ENCODE data around the gene TIA1. TPM values are rescaled to one million over a fixed set of nuclear protein-coding genes. Genes with fewer than 3 reads are reported as not detected.

TIA1 gene
- total RNA-seq, 6 donors from 2014 or later, result 51.4 to 292 (median 101) TPM

GRCh38 chr2:70203086-70203485 lies 45.3 kb downstream of the TIA1 start:
- H3K9me3 ChIP-seq, result no peaks in the 10 kb centered on the region
- H3K36me3 ChIP-seq, result no peaks in the 10 kb centered on the region
- TF ChIP-seq POLR2A (IDR thresholded peaks at IDR 0.05), result no peak
- no peak for TF ChIP-seq CTCF (IDR thresholded peaks at IDR 0.05)
- no peak for TF ChIP-seq EP300 (IDR thresholded peaks at IDR 0.05)
- TF ChIP-seq POLR2AphosphoS5 (IDR thresholded peaks at IDR 0.05), result no peak
- 75 to 77% methylated on average over 4 to 5 of the region's 5 CpGs for WGBS, 2 donors
- H3K4me1 ChIP-seq, result no peaks in the 10 kb centered on the region
- H3K4me3 ChIP-seq, result no peak overlapping the region
- no peak overlapping the region for H3K27ac ChIP-seq
- no peaks in the 10 kb centered on the region for H3K27me3 ChIP-seq
- DNase-seq (no peak), ATAC-seq (ENCODE audit: low FRiP score in 2 of 2) (no peak)

- no peak overlapping the region for H3K27ac ChIP-seq
- no peaks in the 10 kb centered on the region for H3K27me3 ChIP-seq
- TF ChIP-seq CTCF (IDR thresholded peaks at IDR 0.05) (no peak), EP300 (IDR thresholded peaks at IDR 0.05) (no peak), POLR2AphosphoS5 (IDR thresholded peaks at IDR 0.05) (no peak), POLR2A (IDR thresholded peaks at IDR 0.05) (no peak)
- peak in 1 of 2 donors; percentile 28 for ATAC-seq (ENCODE audit: low FRiP score in 2 of 2)
- H3K4me1 ChIP-seq, result no peaks in the 10 kb centered on the region
- 59 to 69% methylated on average over 7 to 9 of the region's 9 CpGs for WGBS, 2 donors
- DNase-seq, result no peak
- no peak overlapping the region for H3K4me3 ChIP-seq
- H3K36me3 ChIP-seq, result no peaks in the 10 kb centered on the region
- H3K9me3 ChIP-seq, result no peaks in the 10 kb centered on the region
These were observed 46.1 kb downstream of the TIA1 start for GRCh38 chr2:70202236-70202806.

- Histone ChIP-seq H3K36me3 (no peaks in the 10 kb centered on the region), H3K9me3 (no peaks in the 10 kb centered on the region), H3K27ac (no peak overlapping the region), H3K4me1 (no peaks in the 10 kb centered on the region), H3K27me3 (no peaks in the 10 kb centered on the region), H3K4me3 (no peak overlapping the region)
- ATAC-seq (ENCODE audit: low FRiP score in 2 of 2) (peak in 1 of 2 donors; percentile 21), DNase-seq (no peak)
- WGBS, 2 donors, result 88 to 93% methylated on average over 6 of the region's 6 CpGs
- no peak for TF ChIP-seq EP300 (IDR thresholded peaks at IDR 0.05)
- no peak for TF ChIP-seq CTCF (IDR thresholded peaks at IDR 0.05)
These were observed 46.6 kb downstream of the TIA1 start for GRCh38 chr2:70201831-70202230.

- H3K27me3 ChIP-seq, result no peaks in the 10 kb centered on the region
- H3K27ac ChIP-seq, result no peak overlapping the region
- DNase-seq, result no peak
- no peak for ATAC-seq (ENCODE audit: low FRiP score in 2 of 2)
- no peak overlapping the region for H3K4me3 ChIP-seq
- H3K4me1 ChIP-seq, result no peaks in the 10 kb centered on the region
- TF ChIP-seq EP300 (IDR thresholded peaks at IDR 0.05) (no peak), POLR2AphosphoS5 (IDR thresholded peaks at IDR 0.05) (no peak), CTCF (IDR thresholded peaks at IDR 0.05) (no peak), POLR2A (IDR thresholded peaks at IDR 0.05) (no peak)
- no peaks in the 10 kb centered on the region for H3K36me3 ChIP-seq
- 88 to 90% methylated on average over 3 of the region's 3 CpGs for WGBS, 2 donors
- no peaks in the 10 kb centered on the region for H3K9me3 ChIP-seq
These were observed 47.1 kb downstream of the TIA1 start for GRCh38 chr2:70201225-70201768.

- Histone ChIP-seq H3K27ac (no peak overlapping the region), H3K27me3 (no peaks in the 10 kb centered on the region), H3K4me3 (no peak overlapping the region), H3K9me3 (no peaks in the 10 kb centered on the region), H3K4me1 (no peaks in the 10 kb centered on the region), H3K36me3 (no peaks in the 10 kb centered on the region)
- no peak for ATAC-seq (ENCODE audit: low FRiP score in 2 of 2)
- TF ChIP-seq EP300 (IDR thresholded peaks at IDR 0.05) (no peak), POLR2A (IDR thresholded peaks at IDR 0.05) (no peak), POLR2AphosphoS5 (IDR thresholded peaks at IDR 0.05) (no peak), CTCF (IDR thresholded peaks at IDR 0.05) (no peak)
- 75 to 84% methylated on average over 4 of the region's 4 CpGs for WGBS, 2 donors
- DNase-seq, result no peak
These were observed 49.0 kb downstream of the TIA1 start for GRCh38 chr2:70199320-70199864.
